Left ventricle myocardium superior (tissue), 1 donor: ENCODE data around the gene LFNG. TPM values are rescaled to one million over a fixed set of nuclear protein-coding genes. Genes with fewer than 3 reads are reported as not detected.

Source experiments
- ATAC-seq: fragments of 200-7000 bp; cut with Tn5 transposase; one replicate; pipeline ENCODE4 v1.9.1; 2020; ENCODE audit warnings: mild to moderate bottlenecking, moderate library complexity
- DNase-seq: peaks from one replicate; pipeline ENCODE4 v3.0.0-alpha.2; 2020
- intact Hi-C: fragments of 100-400 bp; cut with micrococcal nuclease; formaldehyde crosslinking; loops from one replicate; pipeline ENCODE4 v1.11.0; 2022
- total RNA-seq: library from RNA; stranded (reverse); fragmentation: NEBNext Ultra II Directional; extraction: Animal tissue kit (Norgen Biotek cat#: 25700); gene quantifications from one replicate; pipeline ENCODE4 v1.2.1, GENCODE V29; 2021
- donor health status: DM: no; HTN: yes; CAD: no; lungs with severe emphysema.

LFNG gene
- total RNA-seq, 1 donor from 2014 or later, result 6.4 TPM

GRCh38 chr7:2480070-2480408 lies 39.5 kb upstream of the LFNG start:
- no peak for ATAC-seq
- intact Hi-C loops, result no loop called here
- no peak for DNase-seq

DNA sequence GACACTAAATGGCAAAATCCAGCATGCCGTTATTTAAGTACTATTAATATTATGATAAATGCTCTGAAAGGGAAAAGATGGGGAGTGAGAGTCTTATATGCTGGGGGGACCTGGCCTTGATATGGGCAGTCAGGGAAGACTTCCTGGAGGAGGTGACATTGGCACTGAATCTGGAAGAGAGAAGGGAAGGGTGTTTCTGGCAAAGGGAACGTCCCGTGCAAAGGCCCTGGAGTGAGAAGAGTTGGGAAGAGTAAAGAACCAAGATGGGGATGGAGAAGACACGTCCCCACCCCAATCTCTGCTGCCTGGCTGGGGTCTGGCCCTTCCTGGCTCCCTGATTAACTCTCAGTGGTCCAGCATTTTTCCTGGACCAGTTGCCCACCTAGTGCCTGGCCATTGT lies 38.4 kb upstream of the LFNG start:
- no peak for DNase-seq
- intact Hi-C loops, result no loop called here
- ATAC-seq, result no peak

GRCh38 chr7:2482725-2483451 lies 36.7 kb upstream of the LFNG start:
- DNase-seq, result no peak
- intact Hi-C loops, result no loop called here
- ATAC-seq, result no peak

DNA sequence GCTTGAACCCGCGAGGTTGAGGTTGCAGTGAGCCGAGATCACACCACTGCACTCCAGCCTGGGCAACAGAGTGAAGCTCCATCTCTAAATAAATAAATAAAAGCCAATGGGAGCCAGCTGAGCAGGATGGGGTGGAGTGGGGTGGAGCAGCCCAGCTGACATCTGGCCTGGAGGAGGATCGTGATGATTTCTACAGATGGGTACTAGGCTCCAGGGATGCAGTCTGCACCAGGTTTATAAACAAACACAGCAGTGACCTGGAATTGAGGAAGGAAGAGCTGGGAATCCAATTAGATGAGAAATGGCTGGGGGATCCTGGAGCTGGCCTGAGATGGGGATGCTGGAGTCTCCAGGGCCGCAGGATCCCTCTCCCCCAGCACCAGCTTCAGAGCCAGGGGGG lies 36.1 kb upstream of the LFNG start:
- DNase-seq (peak; percentile 26), ATAC-seq (peak; percentile 28)
- intact Hi-C loops, result no loop called here

- ATAC-seq, result no peak
- intact Hi-C loops, result no loop called here
These were observed 34.7 kb upstream of the LFNG start for GRCh38 chr7:2484868-2485267.

DNA sequence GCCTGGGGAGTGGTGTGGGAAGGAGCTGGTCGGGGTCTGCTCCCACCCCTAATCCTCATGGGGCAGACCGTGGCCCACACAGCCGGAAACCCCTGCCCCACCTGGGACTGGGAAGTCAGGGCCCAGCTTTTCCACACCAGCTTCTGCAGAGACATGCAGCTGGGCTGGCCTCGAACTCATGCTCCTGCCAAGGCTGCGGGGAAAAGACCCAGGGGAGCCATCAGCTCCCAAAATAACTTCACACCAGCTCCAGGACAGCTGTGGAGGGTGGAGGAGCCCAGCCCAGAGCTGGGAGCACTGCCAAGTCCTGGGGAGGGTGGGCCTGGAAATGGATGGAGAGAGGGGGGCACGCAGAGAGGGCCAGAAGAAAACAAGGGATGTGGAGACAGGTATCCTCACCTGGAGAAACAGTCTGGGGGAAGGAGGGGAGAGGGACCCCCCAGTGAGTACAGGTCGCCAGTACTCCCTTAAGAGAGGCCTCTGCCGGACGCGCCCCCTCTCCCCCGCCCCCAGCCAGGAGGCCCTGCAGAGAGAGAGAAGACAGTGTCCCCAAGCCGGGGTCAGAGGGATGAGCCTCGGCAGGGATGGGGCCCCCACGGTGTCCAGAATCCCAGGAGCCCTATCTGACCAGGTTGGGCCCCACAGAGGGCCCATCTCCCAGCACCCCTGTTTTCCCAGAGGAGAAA lies 31.8 kb upstream of the LFNG start:
- intact Hi-C loops, result no loop called here
- DNase-seq (peak; percentile 82), ATAC-seq (peak; percentile 83)

More at GRCh38 chr7:2484868-2485267, 34.7 kb upstream of the LFNG start:
- DNase-seq, result no peak

DNA sequence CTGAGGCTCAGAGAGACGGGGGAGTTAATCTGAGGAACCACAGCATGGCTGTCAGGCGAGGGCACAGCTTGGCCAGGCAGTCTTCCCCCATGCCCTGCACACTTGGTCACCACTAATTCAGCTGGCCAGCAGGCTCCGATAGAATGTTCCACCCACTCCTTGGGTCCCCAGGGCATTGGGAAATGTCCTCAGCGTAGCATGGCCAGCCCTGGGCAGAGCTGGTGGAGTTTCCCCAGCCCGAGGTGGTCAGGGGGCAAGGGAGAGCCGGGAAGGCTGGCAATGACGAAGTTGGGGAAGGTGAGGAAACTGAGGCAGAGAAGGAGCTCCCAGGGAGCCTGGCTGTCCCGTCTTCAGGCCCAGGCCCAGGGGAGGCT lies 31.3 kb upstream of the LFNG start:
- intact Hi-C loops, result no loop called here
- DNase-seq, result peak; percentile 74
- ATAC-seq, result peak; percentile 76

DNA sequence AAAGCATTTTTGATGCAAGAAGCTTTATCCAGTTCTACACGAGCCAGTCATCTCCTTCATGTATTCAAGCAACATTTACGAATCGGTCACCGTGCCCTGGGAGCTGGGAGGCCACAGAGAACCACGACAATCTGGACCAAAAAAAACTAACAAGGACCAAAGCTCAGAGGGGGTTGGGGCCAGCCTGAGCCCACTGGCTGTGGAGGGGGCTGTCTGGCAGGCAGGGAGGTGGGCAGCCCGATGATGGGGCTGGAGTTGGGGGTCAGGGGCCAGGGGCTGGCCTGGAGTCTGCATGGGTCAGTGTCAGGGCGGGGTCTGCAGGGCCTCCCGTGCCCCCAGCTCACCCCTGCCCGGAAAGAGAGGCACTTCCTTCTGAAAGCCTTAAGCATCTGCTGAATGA lies 30.9 kb upstream of the LFNG start:
- DNase-seq (no peak), ATAC-seq (no peak)
- intact Hi-C loops, result no loop called here

GRCh38 chr7:2490181-2490651 lies 29.4 kb upstream of the LFNG start:
- peak; percentile 3 for ATAC-seq
- intact Hi-C loops, result no loop called here
- DNase-seq, result no peak

DNA sequence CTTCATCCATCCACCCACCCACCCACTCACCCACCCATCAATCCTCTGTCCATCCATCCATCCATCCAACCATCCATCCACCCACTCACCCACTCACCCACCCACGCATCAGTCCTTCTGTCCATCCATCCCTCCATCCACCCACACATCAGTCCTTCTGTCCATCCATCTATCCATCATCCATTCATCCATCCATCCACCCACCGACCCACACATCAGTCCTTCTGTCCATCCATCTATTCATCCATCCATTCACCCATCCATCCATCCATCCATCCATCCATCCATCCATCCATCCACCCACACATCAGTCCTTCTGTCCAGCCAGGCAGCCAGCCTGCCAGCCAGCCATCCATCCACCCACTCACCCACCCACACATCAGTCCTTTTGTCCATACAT lies 27.5 kb upstream of the LFNG start:
- DNase-seq (no peak), ATAC-seq (no peak)

GRCh38 chr7:2493205-2494164 lies 26.1 kb upstream of the LFNG start:
- DNase-seq (peak; percentile 61), ATAC-seq (peak; percentile 57)
- intact Hi-C loops, result no loop called here

More for the DNA sequence above, 27.5 kb upstream of the LFNG start:
- intact Hi-C loops, result no loop called here

GRCh38 chr7:2494191-2495130 lies 25.1 kb upstream of the LFNG start:
- peak; percentile 44 for ATAC-seq
- no peak for DNase-seq
- intact Hi-C loops, result no loop called here

GRCh38 chr7:2495418-2496299 lies 23.9 kb upstream of the LFNG start:
- ATAC-seq (no peak), DNase-seq (no peak)
- intact Hi-C loops, result no loop called here

DNA sequence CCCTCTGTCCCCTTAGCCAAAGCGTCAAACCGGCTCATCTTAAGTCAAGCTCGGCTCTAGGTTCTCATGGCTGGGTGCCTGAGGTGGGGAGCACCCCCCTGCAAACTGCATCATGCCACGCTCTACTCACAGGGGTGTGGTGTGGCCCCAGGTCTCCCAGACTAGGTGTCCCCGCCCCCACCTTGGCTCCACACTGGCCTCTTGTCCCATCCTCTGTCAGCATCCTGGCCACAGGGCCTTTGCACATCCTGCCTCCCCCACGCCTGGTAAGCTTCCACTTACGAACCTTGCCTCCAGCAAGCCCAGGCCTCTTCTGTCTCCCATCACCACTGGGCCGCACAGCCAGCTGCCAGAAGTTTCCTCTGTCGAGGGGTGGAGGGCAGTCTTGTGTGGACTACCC lies 23.2 kb upstream of the LFNG start:
- intact Hi-C loops, result no loop called here
- DNase-seq (no peak), ATAC-seq (no peak)

DNA sequence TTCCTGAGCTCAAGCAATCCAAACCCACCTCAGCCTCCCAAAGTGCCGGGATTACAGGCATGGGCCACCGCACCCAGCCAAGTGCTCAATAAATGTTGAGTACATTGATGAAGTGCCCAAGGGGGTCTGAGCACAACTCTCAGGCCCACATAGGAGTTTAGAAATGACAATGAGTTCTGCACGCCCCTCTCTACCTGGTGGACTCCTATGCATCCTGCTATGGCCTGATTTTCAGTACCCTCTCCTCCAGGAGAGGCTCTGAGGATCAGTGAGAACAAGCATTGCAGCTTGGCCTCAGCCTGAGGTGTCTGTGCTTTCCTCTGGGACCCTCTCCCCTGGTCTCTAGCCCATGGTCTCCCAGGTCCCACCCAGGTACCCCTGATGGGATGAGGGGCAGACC lies 22.5 kb upstream of the LFNG start:
- DNase-seq (no peak), ATAC-seq (no peak)
- intact Hi-C loops, result no loop called here

GRCh38 chr7:2497500-2498336 lies 21.9 kb upstream of the LFNG start:
- no peak for ATAC-seq
- intact Hi-C loops, result no loop called here
- DNase-seq, result no peak

- intact Hi-C loops, result no loop called here
- DNase-seq (no peak), ATAC-seq (no peak)
These were observed 20.9 kb upstream of the LFNG start for GRCh38 chr7:2498708-2499107.
